H9 (cell line): ENCODE data around the gene ETHE1. TPM values are rescaled to one million over a fixed set of nuclear protein-coding genes. Genes with fewer than 3 reads are reported as not detected.

ENCODE experiments used
- DNase-seq: peaks from one replicate; pipeline ENCODE4 v3.0.0-alpha.2; 2017
- H2AFZ ChIP-seq: one replicate; pipeline ENCODE4 v1.6.1; 2013; ENCODE audit warnings: mild to moderate bottlenecking, low read length, control low read depth, moderate library complexity
- H2AK5ac ChIP-seq: 2 replicates; pipeline ENCODE4 v1.6.1; 2013; ENCODE audit warnings: low read length, control low read depth, mixed read lengths; ENCODE audit not compliant: insufficient read length
- H2BK120ac ChIP-seq: one replicate; pipeline ENCODE4 v1.6.1; 2013; ENCODE audit warnings: low read depth, mild to moderate bottlenecking, low read length, control low read depth, inconsistent platforms; ENCODE audit not compliant: poor library complexity, severe bottlenecking
- H2BK12ac ChIP-seq: 2 replicates; pipeline ENCODE4 v1.6.1; 2013; ENCODE audit warnings: low read length, control low read depth, mixed read lengths, low read depth; ENCODE audit not compliant: insufficient read length
- H2BK15ac ChIP-seq: 2 replicates; pipeline ENCODE4 v1.6.1; 2013; ENCODE audit warnings: low read depth, low read length, control low read depth
- H2BK20ac ChIP-seq: one replicate; pipeline ENCODE4 v1.6.1; 2013; ENCODE audit warnings: low read depth, mild to moderate bottlenecking, low read length, control low read depth, inconsistent platforms; ENCODE audit not compliant: poor library complexity, severe bottlenecking
- H2BK5ac ChIP-seq: 2 replicates; pipeline ENCODE4 v1.6.1; 2013; ENCODE audit warnings: low read length, control low read depth, mixed read lengths; ENCODE audit not compliant: insufficient read length
- H3K14ac ChIP-seq: 2 replicates; pipeline ENCODE4 v1.6.1; 2013; ENCODE audit warnings: low read length, control low read depth; ENCODE audit not compliant: insufficient read depth
- H3K18ac ChIP-seq: 2 replicates; pipeline ENCODE4 v1.6.1; 2013; ENCODE audit warnings: low read depth, mild to moderate bottlenecking, mixed read lengths, low read length, control low read depth; ENCODE audit not compliant: insufficient read length
- H3K23ac ChIP-seq: 2 replicates; pipeline ENCODE4 v1.6.1; 2013; ENCODE audit warnings: low read length, control low read depth, mixed read lengths, low read depth; ENCODE audit not compliant: insufficient read length
- H3K23me2 ChIP-seq: 2 replicates; pipeline ENCODE4 v1.6.1; 2013; ENCODE audit warnings: low read depth, mild to moderate bottlenecking, mixed read lengths, low read length, control low read depth; ENCODE audit not compliant: insufficient read length, poor library complexity, severe bottlenecking
- H3K27ac ChIP-seq: 2 replicates; pipeline ENCODE4 v1.5.1; 2013; ENCODE audit warnings: low read length, control low read depth, mixed read lengths, low read depth; ENCODE audit not compliant: insufficient read length
- H3K27me3 ChIP-seq: 2 replicates; pipeline ENCODE4 v1.6.1; 2013; ENCODE audit warnings: low read length, control low read depth, inconsistent platforms; ENCODE audit not compliant: insufficient read depth
- H3K4ac ChIP-seq: 2 replicates; pipeline ENCODE4 v1.6.1; 2013; ENCODE audit warnings: low read depth, mild to moderate bottlenecking, control low read depth, inconsistent platforms, low read length, moderate library complexity
- H3K4me1 ChIP-seq: 2 replicates; pipeline ENCODE4 v1.6.1; 2013; ENCODE audit warnings: low read length, control low read depth, inconsistent platforms; ENCODE audit not compliant: insufficient read depth
- H3K4me2 ChIP-seq: 2 replicates; pipeline ENCODE4 v1.6.1; 2013; ENCODE audit warnings: low read length, control low read depth, mixed read lengths; ENCODE audit not compliant: insufficient read length, insufficient read depth
- H3K56ac ChIP-seq: 2 replicates; pipeline ENCODE4 v1.6.1; 2013; ENCODE audit warnings: low read depth, mild to moderate bottlenecking, mixed read lengths, low read length, control low read depth; ENCODE audit not compliant: insufficient read length
- H3K79me1 ChIP-seq: 2 replicates; pipeline ENCODE4 v1.6.1; 2013; ENCODE audit warnings: low read depth, mild to moderate bottlenecking, moderate library complexity, low read length, control low read depth, inconsistent platforms; ENCODE audit not compliant: insufficient read depth, poor library complexity, severe bottlenecking
- H3K79me2 ChIP-seq: 2 replicates; pipeline ENCODE4 v1.6.1; 2013; ENCODE audit warnings: low read length, control low read depth, inconsistent platforms; ENCODE audit not compliant: insufficient read depth
- H3K9ac ChIP-seq: 2 replicates; pipeline ENCODE4 v1.6.1; 2013; ENCODE audit warnings: low read length, control low read depth, mixed read lengths; ENCODE audit not compliant: insufficient read length; ENCODE audit errors: extremely low read depth
- H3K9me3 ChIP-seq: one replicate; pipeline ENCODE4 v1.6.1; 2013; ENCODE audit warnings: low read depth, low read length, inconsistent platforms; ENCODE audit not compliant: control insufficient read depth
- H3T11ph ChIP-seq: one replicate; pipeline ENCODE4 v1.6.1; 2013; ENCODE audit warnings: mild to moderate bottlenecking, low read length, control low read depth, inconsistent platforms
- H4K20me1 ChIP-seq: one replicate; pipeline ENCODE4 v1.6.1; 2013; ENCODE audit not compliant: control insufficient read depth, insufficient read length, insufficient read depth
- H4K5ac ChIP-seq: 2 replicates; pipeline ENCODE4 v1.6.1; 2013; ENCODE audit warnings: low read depth, mild to moderate bottlenecking, mixed read lengths, low read length, control low read depth; ENCODE audit not compliant: insufficient read length
- H4K8ac ChIP-seq: replicated peaks from 2 replicates; pipeline ENCODE4 v1.6.1; 2013; ENCODE audit warnings: low read length, control low read depth, mixed read lengths, low read depth; ENCODE audit not compliant: insufficient read length
- H4K91ac ChIP-seq: 2 replicates; pipeline ENCODE4 v1.6.1; 2013; ENCODE audit warnings: low read depth, mild to moderate bottlenecking, moderate library complexity, mixed read lengths, low read length, control low read depth; ENCODE audit not compliant: insufficient read length
- H3K27ac Mint-ChIP-seq, 3 experiments: 2 replicates in 2 of 3; 3 replicates in 1 of 3; pipeline ENCODE4 v1.8.0; 2020 to 2021; ENCODE audit warnings: mixed read lengths in 3 of 3, mild to moderate bottlenecking in 1 of 3, moderate library complexity in 1 of 3
- H3K27me3 Mint-ChIP-seq: 2 replicates; pipeline ENCODE4 v1.8.0; 2021; ENCODE audit warnings: low read depth, mild to moderate bottlenecking, moderate library complexity, mixed read lengths
- H3K36me3 Mint-ChIP-seq, 3 experiments: 2 replicates in 2 of 3; 3 replicates in 1 of 3; pipeline ENCODE4 v1.8.0; 2020 to 2021; ENCODE audit warnings: low read depth in 3 of 3, mixed read lengths in 3 of 3; ENCODE audit not compliant: insufficient read depth in 1 of 3
- H3K4me1 Mint-ChIP-seq, 2 experiments: 2 replicates each; pipeline ENCODE4 v1.8.0; 2020; ENCODE audit warnings: mixed read lengths in 2 of 2
- H3K4me3 Mint-ChIP-seq, 2 experiments: 2 replicates in 1 of 2; 3 replicates in 1 of 2; pipeline ENCODE4 v1.8.0; 2020 to 2021; ENCODE audit warnings: mild to moderate bottlenecking in 2 of 2, mixed read lengths in 2 of 2, moderate library complexity in 1 of 2
- H3K9me3 Mint-ChIP-seq, 2 experiments: 2 replicates in 1 of 2; 3 replicates in 1 of 2; pipeline ENCODE4 v1.8.0; 2020; ENCODE audit warnings: mild to moderate bottlenecking in 2 of 2, mixed read lengths in 2 of 2, moderate library complexity in 1 of 2
- WGBS: extraction: QIAGEN DNeasy Blood & Tissue Kit; methylation state at CpG from one replicate; pipeline ENCODE4 v1.1.7; 2013; ENCODE audit warnings: missing lambda C conversion rate, low lambda C conversion rate, mixed read lengths; ENCODE audit not compliant: insufficient read length; ENCODE audit errors: extremely low coverage; 5-methylcytosine and 5-hydroxymethylcytosine counted together
- total RNA-seq: library from RNA; stranded (reverse); gene quantifications from 2 replicates; pipeline ENCODE4 v1.2.1, GENCODE V29; 2021
- TF ChIP-seq, protein P1 (sequence below): fragments of 200-600 bp; sonication (generic); conservative IDR thresholded peaks from 3 replicates; pipeline ENCODE4 v1.8.0; 2021; ENCODE audit warnings: antibody characterized with exemption, mild to moderate bottlenecking

ETHE1 gene
- total RNA-seq, 1 experiment from 2014 or later, result 18.8 TPM

DNA sequence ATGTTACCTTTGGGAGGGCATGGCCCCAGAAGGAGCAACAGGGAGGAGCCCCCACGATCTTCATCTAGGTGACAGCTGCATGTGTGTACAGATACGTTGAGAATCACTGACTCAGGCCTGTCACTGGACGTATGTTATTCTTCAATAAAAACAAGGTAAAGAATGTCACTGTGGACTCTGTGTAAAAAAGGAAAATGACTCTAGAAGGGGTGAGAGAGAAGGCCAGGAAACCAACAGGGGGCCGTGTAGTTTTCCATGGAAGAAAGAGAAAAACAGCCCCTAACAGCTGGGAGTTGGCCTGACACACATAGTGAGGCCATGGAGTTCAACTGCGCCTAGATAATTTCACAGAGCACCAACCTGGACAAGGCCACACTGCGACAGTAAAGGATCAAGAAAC lies 59.7 kb downstream of the ETHE1 start:
- H3K4me3 Mint-ChIP-seq, result no peak overlapping the region
- Histone ChIP-seq H2AFZ (no peak overlapping the region), H3K14ac (no peak overlapping the region; the same call in 1 of the 2 replicates), H3K27me3 (no peaks in the 10 kb centered on the region; the same call in 1 of the 2 replicates), H3K4ac (no peak overlapping the region), H3K4me2 (no peak overlapping the region), H2BK20ac (no peak overlapping the region), H3K9me3 (no peaks in the 10 kb centered on the region), H3K23me2 (peaks cover 11% of the 10 kb centered on the region), H2BK12ac (no peak overlapping the region), H3K56ac (no peak overlapping the region), H4K20me1 (no peaks in the 10 kb centered on the region), H3K79me2 (no peaks in the 10 kb centered on the region), H3K27ac (no peak overlapping the region), H4K91ac (no peak overlapping the region), H3K23ac (no peak overlapping the region), H3K79me1 (no peaks in the 10 kb centered on the region), H3K18ac (no peak overlapping the region), H2BK120ac (no peak overlapping the region), H4K5ac (no peak overlapping the region), H3K4me1 (no peaks in the 10 kb centered on the region), H2BK5ac (no peak overlapping the region), H3K9ac (no peak overlapping the region), H2BK15ac (no peak overlapping the region), H4K8ac (no peak overlapping the region), H2AK5ac (no peak overlapping the region), H3T11ph (no peak overlapping the region)
- H3K36me3 Mint-ChIP-seq, result no peaks in the 10 kb centered on the region
- H3K9me3 Mint-ChIP-seq, result no peaks in the 10 kb centered on the region
- H3K27ac Mint-ChIP-seq, result no peak overlapping the region
- H3K27me3 Mint-ChIP-seq, result peaks cover 31% of the 10 kb centered on the region
- peaks cover 12 to 14% of the 10 kb centered on the region in 2 experiments for H3K4me1 Mint-ChIP-seq
- no CpG with 5 or more reads among the region's 6 CpGs for WGBS
- TF ChIP-seq, protein P1, sequence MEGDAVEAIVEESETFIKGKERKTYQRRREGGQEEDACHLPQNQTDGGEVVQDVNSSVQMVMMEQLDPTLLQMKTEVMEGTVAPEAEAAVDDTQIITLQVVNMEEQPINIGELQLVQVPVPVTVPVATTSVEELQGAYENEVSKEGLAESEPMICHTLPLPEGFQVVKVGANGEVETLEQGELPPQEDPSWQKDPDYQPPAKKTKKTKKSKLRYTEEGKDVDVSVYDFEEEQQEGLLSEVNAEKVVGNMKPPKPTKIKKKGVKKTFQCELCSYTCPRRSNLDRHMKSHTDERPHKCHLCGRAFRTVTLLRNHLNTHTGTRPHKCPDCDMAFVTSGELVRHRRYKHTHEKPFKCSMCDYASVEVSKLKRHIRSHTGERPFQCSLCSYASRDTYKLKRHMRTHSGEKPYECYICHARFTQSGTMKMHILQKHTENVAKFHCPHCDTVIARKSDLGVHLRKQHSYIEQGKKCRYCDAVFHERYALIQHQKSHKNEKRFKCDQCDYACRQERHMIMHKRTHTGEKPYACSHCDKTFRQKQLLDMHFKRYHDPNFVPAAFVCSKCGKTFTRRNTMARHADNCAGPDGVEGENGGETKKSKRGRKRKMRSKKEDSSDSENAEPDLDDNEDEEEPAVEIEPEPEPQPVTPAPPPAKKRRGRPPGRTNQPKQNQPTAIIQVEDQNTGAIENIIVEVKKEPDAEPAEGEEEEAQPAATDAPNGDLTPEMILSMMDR, result no peak
- DNase-seq, result no peak
